HG02588 (cell line): ENCODE results near the gene BET1L.
A peak's percentile ranks its signal among the peaks of the same experiment; 100 is the strongest.
"Not testable (repeated sequence)": the region's sequence is repeated elsewhere in the genome, so short reads cannot be mapped to it uniquely, and the experiment has no call there.

ENCODE experiments used
- ATAC-seq: cut with Tn5 transposase; IDR thresholded peaks from one replicate; pipeline ENCODE4 v1.9.1; 2021; ENCODE audit warnings: mild to moderate bottlenecking, moderate library complexity; ENCODE audit not compliant: unreplicated experiment

Gene BET1L

GRCh38 chr11:197741-198235 lies 9.4 kb downstream of the BET1L start:
- ATAC-seq, result no peak

GRCh38 chr11:196786-197731 lies 10.1 kb downstream of the BET1L start:
- no peak for ATAC-seq

GRCh38 chr11:193481-193880 lies 13.7 kb downstream of the BET1L start:
- not testable (repeated sequence) for ATAC-seq

GRCh38 chr11:192674-193128 lies 14.5 kb downstream of the BET1L start, which contains the start of gene SCGB1C1:
SCGB1C1 (plus strand) TSS chr11:193078; CDS start chr11:193100, 22 bp downstream.
- ATAC-seq, result not testable (repeated sequence)

GRCh38 chr11:191490-192478 lies 15.4 kb downstream of the BET1L start:
- not testable (repeated sequence) for ATAC-seq

- not testable (repeated sequence) for ATAC-seq
These were observed 16.7 kb downstream of the BET1L start for GRCh38 chr11:190546-190945.

GRCh38 chr11:189843-190311 lies 17.3 kb downstream of the BET1L start:
- peak; percentile 67 for ATAC-seq

GRCh38 chr11:189200-189783 lies 17.9 kb downstream of the BET1L start:
- ATAC-seq, result not testable (repeated sequence)

GRCh38 chr11:180242-180641 lies 27.0 kb downstream of the BET1L start:
- ATAC-seq, result not testable (repeated sequence)
